Large intestine (tissue), 3 donors: Measurements from ENCODE around the gene SPATA21. TPM values are rescaled to one million over a fixed set of nuclear protein-coding genes. Genes with fewer than 3 reads are reported as not detected.

Experiments used
- DNase-seq, 2 donors: peaks; one replicate each; pipeline versions ENCODE4 v3.0.0 to v3.0.0-alpha.2; 2013
- H3K27ac ChIP-seq: one replicate; pipeline ENCODE4 v1.5.1; 2013; ENCODE audit warnings: low read length
- H3K27me3 ChIP-seq: 2 replicates; pipeline ENCODE4 v1.6.1; 2013; ENCODE audit warnings: low read length; ENCODE audit not compliant: control insufficient read depth, insufficient read depth
- H3K36me3 ChIP-seq: 2 replicates; pipeline ENCODE4 v1.6.1; 2013; ENCODE audit warnings: low read length; ENCODE audit not compliant: control insufficient read depth, insufficient read depth
- H3K4me1 ChIP-seq: one replicate; pipeline ENCODE4 v1.6.1; 2013; ENCODE audit warnings: low read length; ENCODE audit not compliant: control insufficient read depth, insufficient read depth
- H3K4me3 ChIP-seq: one replicate; pipeline ENCODE4 v1.5.1; 2013; ENCODE audit warnings: low read length
- H3K9me3 ChIP-seq: one replicate; pipeline ENCODE4 v1.6.1; 2013; ENCODE audit warnings: mild to moderate bottlenecking, low read depth, low read length, moderate library complexity; ENCODE audit not compliant: control insufficient read depth
- WGBS: methylation state at CpG from one replicate; pipeline ENCODE4 v1.1.5; 2013; ENCODE audit warnings: low lambda C conversion rate; ENCODE audit not compliant: insufficient coverage; 5-methylcytosine and 5-hydroxymethylcytosine counted together
- polyA plus RNA-seq: library from polyadenylated mRNA; unstranded; fragments of 120-200 nt; gene quantifications from one replicate; pipeline ENCODE4 v1.2.1, GENCODE V29; 2013

The SPATA21 gene
- polyA plus RNA-seq, 1 donor, result not detected

DNA sequence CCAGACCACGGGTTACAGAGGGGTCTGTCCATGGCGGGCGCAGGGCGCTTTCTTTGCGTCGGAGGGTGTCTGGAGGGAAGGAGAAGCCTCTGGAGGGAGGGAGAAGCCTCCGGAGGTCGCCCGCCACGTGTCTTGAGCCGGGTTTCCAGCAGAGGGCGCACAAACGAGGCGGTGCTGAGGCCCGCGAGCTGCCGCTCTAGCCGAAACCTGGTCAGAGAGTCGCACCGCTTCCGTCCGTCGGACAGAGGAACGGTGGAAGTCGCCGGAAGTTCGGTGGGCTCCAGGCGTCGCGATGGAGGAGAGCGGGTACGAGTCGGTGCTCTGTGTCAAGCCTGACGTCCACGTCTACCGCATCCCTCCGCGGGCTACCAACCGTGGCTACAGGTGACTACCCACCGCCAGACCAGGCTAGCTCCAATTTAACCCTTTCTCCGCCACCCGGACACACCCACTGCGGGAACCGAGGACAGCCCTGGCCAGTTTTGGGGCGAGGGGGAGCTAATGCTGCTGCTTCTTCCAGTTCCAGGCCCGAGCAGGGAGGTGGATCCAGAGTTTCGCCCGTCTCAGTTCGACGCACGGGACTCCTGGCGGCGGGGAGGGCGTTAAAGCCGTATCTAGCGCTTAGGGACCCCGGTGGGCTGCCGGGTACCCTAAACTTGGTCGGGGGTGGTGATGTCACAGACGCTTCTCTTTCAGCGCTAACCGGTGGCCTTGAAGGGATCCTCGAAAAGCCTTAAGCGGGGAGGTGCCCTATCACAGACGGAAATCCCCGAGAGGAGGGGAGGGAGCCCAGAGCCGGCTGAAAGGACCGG lies 3.5 kb upstream of the SPATA21 start, which contains the start of gene NECAP2:
TSS of gene NECAP2 (plus strand) at position 255 of the 812 bp plus-strand sequence. CDS start at position 293, 38 bp downstream.
- no CpG with 5 or more reads among the region's 68 CpGs for WGBS
- Histone ChIP-seq H3K4me1 (no peaks in the 10 kb centered on the region), H3K4me3 (peak within 1 kb of the TSS; percentile 93), H3K27ac (peak within 1 kb of the TSS; percentile 69), H3K36me3 (peaks cover 26% of the 10 kb centered on the region), H3K9me3 (no peaks in the 10 kb centered on the region), H3K27me3 (no peaks in the 10 kb centered on the region)
- peak; percentile 89 to 90 for DNase-seq

DNA sequence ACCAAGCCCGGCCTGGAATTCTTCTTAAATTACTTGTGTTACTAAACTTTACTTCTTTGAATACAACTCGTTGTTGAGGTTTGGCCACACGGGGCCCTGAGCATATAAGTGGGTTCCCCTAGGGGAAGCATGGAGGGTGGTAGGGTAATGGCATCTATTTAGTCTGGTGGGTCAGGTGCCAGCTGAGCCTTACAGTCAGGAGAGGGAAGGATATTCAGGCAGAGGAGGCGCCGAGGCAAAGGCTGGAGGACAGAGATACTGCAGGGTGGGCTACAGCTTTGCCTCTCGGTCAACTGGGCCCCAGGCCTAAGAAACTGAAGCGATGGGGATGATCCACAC lies 2.9 kb upstream of the SPATA21 start:
- DNase-seq, result no peak
- no CpG with 5 or more reads among the region's 7 CpGs for WGBS
- H3K9me3 ChIP-seq, result no peaks in the 10 kb centered on the region
- no peaks in the 10 kb centered on the region for H3K4me1 ChIP-seq
- H3K27ac ChIP-seq, result no peak overlapping the region
- peaks cover 21% of the 10 kb centered on the region for H3K36me3 ChIP-seq
- H3K27me3 ChIP-seq, result no peaks in the 10 kb centered on the region
- peak overlapping the region; percentile 93 for H3K4me3 ChIP-seq

DNA sequence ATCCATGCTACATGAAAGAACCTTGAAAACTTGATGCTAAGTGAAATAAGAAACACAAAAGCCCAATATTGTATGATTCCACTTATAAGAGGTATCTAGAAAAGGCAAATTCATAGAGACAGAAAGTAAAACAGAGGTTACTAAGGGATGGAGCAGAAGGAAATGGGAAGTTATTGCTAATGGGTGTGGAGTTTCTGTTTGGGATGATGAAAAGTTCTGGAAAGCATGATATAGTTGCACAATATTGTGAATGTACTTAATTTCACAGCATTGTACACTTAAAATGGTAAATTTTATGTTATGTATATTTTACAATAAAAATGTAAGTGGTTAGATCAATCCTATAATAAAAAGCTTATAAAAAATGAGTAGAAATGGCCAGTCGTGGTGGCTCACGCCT lies 1.7 kb upstream of the SPATA21 start:
- no peak overlapping the region for H3K27ac ChIP-seq
- H3K36me3 ChIP-seq, result peaks cover 12% of the 10 kb centered on the region
- H3K27me3 ChIP-seq, result no peaks in the 10 kb centered on the region
- WGBS, result no CpG with 5 or more reads among the region's 2 CpGs
- no peaks in the 10 kb centered on the region for H3K9me3 ChIP-seq
- no peak for DNase-seq
- no peaks in the 10 kb centered on the region for H3K4me1 ChIP-seq
- H3K4me3 ChIP-seq, result no peak overlapping the region

DNA sequence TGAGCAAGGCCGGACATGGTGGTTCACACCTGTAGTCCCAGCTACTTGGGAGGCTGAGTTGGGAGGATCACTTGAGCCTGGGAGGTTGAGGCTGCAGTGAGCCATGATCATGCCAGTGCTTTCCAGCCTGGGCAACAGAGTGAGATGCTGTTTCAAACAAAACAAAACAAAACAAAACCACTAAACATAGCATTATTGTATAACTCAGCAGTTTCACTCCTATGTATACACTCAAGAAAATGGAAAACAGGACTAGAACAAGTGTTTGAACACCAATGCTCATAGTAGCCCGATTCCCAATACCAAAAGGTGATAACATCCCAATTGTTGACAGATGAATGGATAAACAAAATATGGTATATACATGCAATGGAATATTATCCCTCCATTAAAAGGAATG lies 1.3 kb upstream of the SPATA21 start:
- DNase-seq, result no peak
- no peaks in the 10 kb centered on the region for H3K9me3 ChIP-seq
- no peaks in the 10 kb centered on the region for H3K27me3 ChIP-seq
- H3K4me3 ChIP-seq, result no peak overlapping the region
- H3K4me1 ChIP-seq, result no peaks in the 10 kb centered on the region
- WGBS, result 100% methylated on average over 1 of the region's 2 CpGs
- H3K36me3 ChIP-seq, result peaks cover 8% of the 10 kb centered on the region
- H3K27ac ChIP-seq, result no peak overlapping the region

DNA sequence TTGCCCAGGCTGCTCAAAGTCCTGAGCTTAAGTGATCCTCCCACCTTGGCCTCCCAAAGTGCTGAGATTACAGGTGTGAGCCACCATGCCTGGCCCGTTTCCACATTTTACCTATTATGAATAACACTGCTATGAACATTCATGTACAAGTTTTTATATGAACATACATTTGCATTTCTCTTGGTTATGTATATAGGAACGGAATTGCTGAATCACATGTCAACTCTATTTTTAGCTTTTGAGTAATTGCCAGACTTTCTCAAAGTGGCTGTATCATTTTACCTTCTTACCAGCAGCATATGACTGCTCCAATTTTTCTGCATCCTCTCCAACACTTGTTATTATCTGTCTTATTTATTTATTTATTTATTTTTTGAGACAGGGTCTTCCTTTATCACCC lies 2.7 kb downstream of the SPATA21 start:
- no peaks in the 10 kb centered on the region for H3K9me3 ChIP-seq
- no peaks in the 10 kb centered on the region for H3K36me3 ChIP-seq
- WGBS, result no CpG with 5 or more reads among the region's 2 CpGs
- no peak overlapping the region for H3K4me3 ChIP-seq
- no peaks in the 10 kb centered on the region for H3K4me1 ChIP-seq
- no peak for DNase-seq
- no peaks in the 10 kb centered on the region for H3K27me3 ChIP-seq
- no peak overlapping the region for H3K27ac ChIP-seq

DNA sequence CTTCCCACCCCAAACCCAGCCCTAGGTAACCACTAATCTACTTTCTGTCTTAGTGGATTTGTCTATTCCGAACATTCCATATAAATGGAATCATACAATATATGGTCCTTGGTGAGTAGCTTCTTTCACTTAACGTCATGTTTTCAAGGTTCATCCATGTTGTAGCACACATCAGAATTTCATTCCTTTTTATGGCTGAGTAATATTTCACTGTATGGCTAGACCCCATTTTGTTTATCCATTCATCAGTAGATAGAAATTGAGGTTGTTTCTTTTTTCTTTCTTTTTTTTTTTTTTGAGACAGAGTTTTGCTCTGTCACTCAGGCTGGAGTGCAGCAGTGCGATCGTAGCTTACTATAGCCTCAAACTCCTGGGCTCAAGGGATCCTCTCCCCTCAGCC lies 3.2 kb downstream of the SPATA21 start:
- 100% methylated on average over 1 of the region's 4 CpGs for WGBS
- no peak overlapping the region for H3K27ac ChIP-seq
- no peaks in the 10 kb centered on the region for H3K27me3 ChIP-seq
- no peak for DNase-seq
- no peaks in the 10 kb centered on the region for H3K36me3 ChIP-seq
- no peaks in the 10 kb centered on the region for H3K9me3 ChIP-seq
- no peak overlapping the region for H3K4me3 ChIP-seq
- H3K4me1 ChIP-seq, result no peaks in the 10 kb centered on the region

DNA sequence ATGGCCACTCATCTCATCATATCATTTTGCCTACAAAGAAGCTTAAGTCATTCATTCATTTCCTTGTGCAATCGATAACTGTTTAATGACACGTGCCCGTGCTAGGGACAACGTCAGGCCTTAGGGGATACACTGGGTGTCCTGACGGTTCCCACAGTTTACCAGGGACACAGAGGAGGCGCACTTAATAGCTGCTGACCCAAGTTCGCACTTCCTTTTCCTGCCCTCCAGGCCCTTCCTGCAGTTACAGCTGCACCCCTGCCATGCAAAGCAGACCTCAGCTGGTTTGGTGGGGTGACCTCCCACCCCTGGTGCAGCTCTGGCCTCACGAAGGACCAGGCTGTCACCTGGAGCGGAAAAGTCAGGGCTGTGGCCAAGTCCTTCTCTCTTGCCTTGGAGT lies 4.2 kb downstream of the SPATA21 start:
- Histone ChIP-seq H3K4me1 (no peaks in the 10 kb centered on the region), H3K4me3 (no peak overlapping the region), H3K36me3 (no peaks in the 10 kb centered on the region), H3K27ac (no peak overlapping the region), H3K9me3 (no peaks in the 10 kb centered on the region), H3K27me3 (no peaks in the 10 kb centered on the region)
- WGBS, result no CpG with 5 or more reads among the region's 9 CpGs
- no peak for DNase-seq

DNA sequence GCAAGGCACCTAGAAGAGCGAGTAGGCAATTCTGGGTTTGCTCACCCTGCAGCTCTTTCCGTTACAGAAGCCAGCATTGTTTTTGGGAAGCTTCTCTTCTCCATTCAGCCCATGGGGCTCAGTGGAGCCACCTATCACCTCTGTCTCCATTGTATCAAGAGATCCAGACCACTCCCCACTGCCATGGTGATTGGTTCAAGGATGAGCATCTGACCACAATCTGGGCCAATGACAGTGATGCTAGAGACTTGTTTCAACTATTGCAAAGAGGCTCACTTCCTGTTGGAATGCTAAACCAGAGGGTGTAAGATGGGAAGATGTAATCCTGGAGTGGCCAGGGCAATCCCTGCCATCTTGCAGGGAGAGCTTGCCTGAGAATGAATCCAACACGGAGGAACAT lies 6.6 kb downstream of the SPATA21 start:
- H3K36me3 ChIP-seq, result no peaks in the 10 kb centered on the region
- H3K9me3 ChIP-seq, result no peaks in the 10 kb centered on the region
- no peak overlapping the region for H3K4me3 ChIP-seq
- no peaks in the 10 kb centered on the region for H3K27me3 ChIP-seq
- no CpG with 5 or more reads among the region's 3 CpGs for WGBS
- no peak for DNase-seq
- no peak overlapping the region for H3K27ac ChIP-seq
- H3K4me1 ChIP-seq, result no peaks in the 10 kb centered on the region

DNA sequence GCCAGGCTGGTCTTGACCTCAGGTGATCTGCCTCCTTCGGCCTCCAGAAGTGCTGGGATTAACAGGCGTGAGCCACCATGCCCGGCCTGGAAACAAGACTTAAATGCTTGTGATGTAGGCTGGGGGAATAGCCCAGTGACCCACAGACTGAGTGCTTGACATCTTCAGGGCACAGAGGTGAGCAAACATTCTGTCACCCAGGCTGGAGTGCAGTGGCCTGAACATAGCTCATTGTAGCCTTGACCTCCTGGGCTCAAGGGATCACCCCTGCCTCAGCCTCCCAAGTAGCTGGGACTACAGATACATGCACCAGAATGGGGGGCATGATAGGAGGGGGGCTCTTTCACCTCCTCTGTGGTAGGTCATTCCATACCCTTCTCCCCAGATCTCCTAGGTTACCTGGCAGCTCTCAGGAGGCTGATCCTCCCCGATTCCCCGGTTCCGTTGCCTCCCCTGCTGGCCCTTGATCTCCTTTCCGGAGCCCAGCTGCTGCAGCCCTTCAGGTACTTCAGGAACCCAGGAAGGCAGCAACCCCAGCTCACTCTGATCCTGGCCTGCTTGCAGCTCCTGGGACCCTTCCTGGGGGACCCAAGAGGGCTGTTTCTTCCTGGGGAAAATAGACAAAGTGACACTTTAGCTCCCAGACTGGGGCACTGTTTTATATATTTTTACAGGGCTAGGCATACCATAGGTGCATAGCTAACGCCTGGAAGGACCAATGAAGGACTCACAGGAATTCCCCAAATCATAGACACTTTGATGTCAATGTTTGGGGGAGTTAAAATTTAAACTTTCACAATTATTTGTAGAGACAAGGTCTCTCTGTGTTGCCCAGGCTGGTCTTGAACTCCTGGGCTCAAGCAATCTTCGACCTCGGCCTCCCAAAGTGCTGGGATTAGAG lies 11.8 kb downstream of the SPATA21 start:
- no peak for DNase-seq
- Histone ChIP-seq H3K4me3 (no peak overlapping the region), H3K36me3 (no peaks in the 10 kb centered on the region), H3K9me3 (no peaks in the 10 kb centered on the region), H3K4me1 (no peaks in the 10 kb centered on the region), H3K27me3 (no peaks in the 10 kb centered on the region), H3K27ac (no peak overlapping the region)
- 100% methylated on average over 1 of the region's 10 CpGs for WGBS

DNA sequence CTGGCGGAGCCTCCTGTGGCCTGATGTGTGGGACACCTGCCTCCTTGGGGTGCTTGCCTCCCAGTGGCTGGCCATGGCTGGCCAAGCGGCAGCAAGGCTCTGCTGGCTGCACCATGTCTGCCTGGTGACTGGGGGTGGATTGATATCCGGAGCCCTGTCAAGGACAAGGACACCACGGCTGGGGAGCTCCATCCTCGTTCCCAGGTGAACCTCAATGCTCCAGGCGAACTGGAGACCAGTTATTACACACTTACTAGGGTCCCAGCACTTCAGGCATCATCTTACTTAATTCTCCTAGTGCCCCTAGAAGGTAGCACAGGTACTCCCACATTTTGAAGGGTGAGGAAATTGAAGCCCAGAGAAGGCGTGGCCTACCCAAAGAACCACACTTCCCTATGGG lies 15.2 kb downstream of the SPATA21 start:
- WGBS, result no CpG with 5 or more reads among the region's 7 CpGs
- H3K27me3 ChIP-seq, result no peaks in the 10 kb centered on the region
- H3K4me3 ChIP-seq, result no peak overlapping the region
- no peak for DNase-seq
- no peaks in the 10 kb centered on the region for H3K4me1 ChIP-seq
- no peaks in the 10 kb centered on the region for H3K9me3 ChIP-seq
- H3K36me3 ChIP-seq, result no peaks in the 10 kb centered on the region
- no peak overlapping the region for H3K27ac ChIP-seq
